NCI-H2171 treated with DMSO at 0.1 percent for 48 hours (cell line): ENCODE results near the gene DEFB114.
A peak's percentile ranks its signal among the peaks of the same experiment; 100 is the strongest.

Source experiments
- DNase-seq: peaks from one replicate; lab custom pipeline; 2025; lab: John Stamatoyannopoulos, UW

The DEFB114 gene

GRCh38 chr6:49935387-49935786, 28.6 kb downstream of the DEFB114 start:
- DNase-seq = no peak

- DNase-seq = no peak
Observed at GRCh38 chr6:49934770-49935169, 29.2 kb downstream of the DEFB114 start.

- no peak for DNase-seq
Observed at GRCh38 chr6:49933526-49933925, 30.4 kb downstream of the DEFB114 start.

GRCh38 chr6:49929340-49929739, 34.6 kb downstream of the DEFB114 start:
- DNase-seq = no peak

- DNase-seq = peak; percentile 7
Observed at GRCh38 chr6:49923826-49924225, 40.1 kb downstream of the DEFB114 start.

GRCh38 chr6:49919935-49920644, 43.9 kb downstream of the DEFB114 start:
- DNase-seq = no peak

- no peak for DNase-seq
Observed at GRCh38 chr6:49919261-49919660, 44.7 kb downstream of the DEFB114 start.

GRCh38 chr6:49918787-49919186, 45.2 kb downstream of the DEFB114 start:
- DNase-seq = no peak

- DNase-seq = peak; percentile 23
Observed at GRCh38 chr6:49915035-49915434, 48.9 kb downstream of the DEFB114 start.

- DNase-seq = peak; percentile 79
Observed at GRCh38 chr6:49913636-49914375, 50.2 kb downstream of the DEFB114 start.

- DNase-seq = no peak
Observed at GRCh38 chr6:49912196-49912595, 51.8 kb downstream of the DEFB114 start.

- DNase-seq = no peak
Observed at GRCh38 chr6:49911252-49911651, 52.7 kb downstream of the DEFB114 start.
